Inferior parietal cortex (tissue), 1 donor: Measurements from ENCODE around the gene CLEC16A.

ENCODE experiments used
- DNase-seq: peaks from one replicate; pipeline ENCODE4 v3.0.0-alpha.2; 2016; ENCODE audit errors: extremely low spot score

The CLEC16A gene

GRCh38 chr16:11038777-11039176 lies 94.4 kb downstream of the CLEC16A start:
- no peak for DNase-seq

DNA sequence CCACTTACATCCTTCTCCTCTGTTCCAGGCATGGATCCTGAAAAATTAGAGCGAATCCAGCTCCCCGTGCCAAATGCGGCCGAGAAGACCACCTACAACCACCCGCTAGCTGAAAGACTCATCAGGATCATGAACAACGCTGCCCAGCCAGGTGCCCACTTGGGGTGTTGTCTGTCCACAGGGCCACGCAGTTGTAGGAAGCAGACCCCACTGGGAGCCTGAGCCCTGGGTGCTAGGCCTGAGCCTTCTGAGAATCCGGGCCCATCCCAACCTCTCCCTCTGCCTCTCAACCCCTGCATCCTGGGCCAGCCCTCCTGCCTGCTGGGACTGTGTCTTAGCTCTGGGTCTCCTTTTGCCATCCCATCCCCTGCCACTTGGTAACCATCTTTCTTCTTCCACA lies 95.4 kb downstream of the CLEC16A start:
- no peak for DNase-seq

GRCh38 chr16:11042191-11042590 lies 97.8 kb downstream of the CLEC16A start:
- no peak for DNase-seq

DNA sequence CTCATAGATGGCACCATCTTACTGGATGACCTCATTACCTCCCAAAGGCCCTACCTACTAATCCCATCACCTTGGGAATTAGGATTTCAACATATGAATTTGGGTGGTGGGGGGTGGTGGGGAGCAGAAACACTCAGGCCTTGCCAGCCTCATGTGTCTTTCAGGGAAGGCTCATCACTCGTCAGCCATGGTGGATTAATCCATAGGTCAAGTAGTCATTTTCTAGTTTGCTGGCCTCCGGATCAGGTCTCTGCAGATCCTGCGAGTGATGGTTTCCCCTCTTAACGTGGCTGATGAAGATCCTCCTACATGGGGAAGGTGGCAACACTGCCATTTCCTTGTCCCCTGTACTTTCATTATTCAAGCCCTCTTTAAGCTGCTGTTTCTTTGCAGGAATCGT lies 101.1 kb downstream of the CLEC16A start:
- DNase-seq, result no peak

DNA sequence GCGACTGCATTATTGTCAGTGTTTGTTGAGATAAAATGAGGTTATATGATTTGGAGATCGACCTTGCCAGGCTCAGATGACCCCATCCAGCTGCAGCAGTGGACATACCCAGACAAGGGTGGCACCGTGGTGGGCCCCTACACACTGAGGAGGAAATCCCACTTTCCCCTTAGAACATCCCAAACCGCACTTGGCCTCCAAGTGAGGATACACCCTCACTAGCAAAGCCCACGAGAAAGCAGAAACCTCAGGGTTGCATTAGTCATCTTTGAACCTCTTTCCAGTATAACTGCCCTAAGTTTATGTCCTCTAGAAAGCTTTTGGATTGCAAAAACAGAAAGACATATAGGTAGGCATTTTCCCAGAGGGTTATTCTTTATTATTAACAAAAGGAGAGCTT lies 101.5 kb downstream of the CLEC16A start:
- no peak for DNase-seq

DNA sequence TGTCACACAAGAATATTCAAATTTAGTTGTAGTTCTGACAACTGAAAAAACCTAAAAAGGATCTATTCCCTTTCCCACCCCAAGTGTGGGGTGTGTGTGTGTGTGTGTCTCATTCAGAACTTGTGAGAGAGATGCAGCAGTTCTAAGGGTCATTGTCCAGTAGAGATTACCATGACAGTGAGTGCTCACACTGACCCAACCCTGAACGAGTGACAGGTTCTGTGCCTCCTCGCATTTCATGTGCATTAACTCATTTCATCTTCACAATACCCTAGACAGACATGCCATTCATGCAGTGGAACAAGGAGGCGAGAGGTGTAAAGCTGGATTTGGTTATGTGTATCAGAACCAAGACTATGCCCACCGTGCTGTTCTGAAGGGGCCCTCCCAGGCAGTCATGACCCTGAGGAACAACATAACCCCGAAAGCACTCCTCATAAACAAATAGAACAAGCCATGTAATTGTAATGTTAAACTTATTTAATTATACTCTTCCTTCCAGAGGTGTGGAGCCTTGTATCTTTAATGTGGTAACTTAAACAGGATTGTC lies 102.1 kb downstream of the CLEC16A start:
- DNase-seq, result no peak

DNA sequence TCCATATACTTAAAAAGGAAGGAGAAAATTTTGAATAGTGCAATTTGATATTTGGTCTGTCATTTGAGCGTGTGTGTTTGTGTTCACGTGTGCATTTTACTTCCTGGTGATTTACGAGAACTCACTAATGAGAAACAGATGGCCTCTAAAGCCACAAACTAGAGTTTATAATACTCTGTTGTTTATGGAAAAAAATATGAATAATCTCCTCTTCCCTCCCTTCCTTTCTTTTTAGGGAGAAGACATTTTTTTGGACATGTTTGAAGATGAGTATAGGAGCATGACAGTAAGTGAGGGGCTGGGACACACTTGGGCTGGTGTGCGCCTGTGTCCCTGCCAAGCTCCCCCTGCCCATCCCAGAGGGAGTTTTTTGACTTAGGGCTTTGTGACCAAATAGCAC lies 102.7 kb downstream of the CLEC16A start:
- DNase-seq, result no peak

GRCh38 chr16:11047939-11048800 lies 103.8 kb downstream of the CLEC16A start:
- no peak for DNase-seq

DNA sequence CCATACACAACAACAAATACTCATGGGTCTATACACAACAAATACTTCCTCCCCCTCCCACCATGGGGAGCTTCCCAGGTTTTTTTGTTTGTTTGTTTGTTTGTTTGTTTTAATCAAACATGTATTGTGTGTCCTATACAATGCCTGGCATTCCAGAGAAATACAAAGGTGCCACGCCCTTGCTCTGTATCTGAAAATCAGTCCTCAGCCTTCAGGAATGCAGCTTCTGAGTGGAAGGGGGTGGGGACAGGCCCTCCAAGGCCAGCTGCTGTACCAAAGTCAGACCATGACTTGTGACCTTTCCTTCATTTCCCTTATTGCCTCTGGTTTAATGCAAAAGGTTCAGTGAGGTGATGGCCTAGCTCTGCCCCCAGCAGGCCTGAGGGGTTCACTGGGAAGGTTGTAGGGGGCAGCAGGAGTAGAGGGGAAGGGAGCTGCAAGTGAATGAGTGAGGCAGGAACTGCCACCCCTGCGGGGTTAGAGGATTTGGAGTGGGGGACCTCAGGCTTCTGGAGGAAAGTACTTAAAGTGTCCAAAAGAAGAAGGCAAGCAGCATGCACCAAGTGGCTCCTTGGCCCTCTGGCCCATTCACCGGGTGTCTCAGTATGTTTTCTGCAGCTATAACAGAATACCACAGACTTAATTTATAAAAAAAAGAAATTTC lies 105.2 kb downstream of the CLEC16A start:
- DNase-seq, result no peak

- DNase-seq, result no peak
These were observed 106.2 kb downstream of the CLEC16A start for GRCh38 chr16:11050536-11050935.

DNA sequence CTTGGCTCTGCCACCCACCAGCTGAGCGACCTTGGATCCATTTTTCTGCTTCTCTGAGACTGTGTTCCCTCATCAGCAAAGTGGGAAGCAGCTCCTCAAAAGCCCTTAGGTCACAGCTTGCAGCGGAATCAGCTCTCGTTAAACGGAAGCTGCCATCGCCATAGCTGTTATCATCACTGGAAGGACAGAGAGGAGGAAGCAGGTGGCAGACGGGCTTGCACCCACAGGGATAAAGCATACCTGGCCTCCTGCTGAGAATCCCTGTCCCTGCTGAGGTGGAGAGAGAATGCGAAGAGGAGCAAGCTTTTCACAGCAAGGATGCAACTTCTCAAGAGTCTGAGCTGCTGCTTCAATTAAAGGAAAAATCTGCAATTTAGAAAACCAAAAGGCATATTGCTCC lies 106.6 kb downstream of the CLEC16A start:
- DNase-seq, result no peak

GRCh38 chr16:11051430-11051829 lies 107.1 kb downstream of the CLEC16A start:
- DNase-seq, result no peak

DNA sequence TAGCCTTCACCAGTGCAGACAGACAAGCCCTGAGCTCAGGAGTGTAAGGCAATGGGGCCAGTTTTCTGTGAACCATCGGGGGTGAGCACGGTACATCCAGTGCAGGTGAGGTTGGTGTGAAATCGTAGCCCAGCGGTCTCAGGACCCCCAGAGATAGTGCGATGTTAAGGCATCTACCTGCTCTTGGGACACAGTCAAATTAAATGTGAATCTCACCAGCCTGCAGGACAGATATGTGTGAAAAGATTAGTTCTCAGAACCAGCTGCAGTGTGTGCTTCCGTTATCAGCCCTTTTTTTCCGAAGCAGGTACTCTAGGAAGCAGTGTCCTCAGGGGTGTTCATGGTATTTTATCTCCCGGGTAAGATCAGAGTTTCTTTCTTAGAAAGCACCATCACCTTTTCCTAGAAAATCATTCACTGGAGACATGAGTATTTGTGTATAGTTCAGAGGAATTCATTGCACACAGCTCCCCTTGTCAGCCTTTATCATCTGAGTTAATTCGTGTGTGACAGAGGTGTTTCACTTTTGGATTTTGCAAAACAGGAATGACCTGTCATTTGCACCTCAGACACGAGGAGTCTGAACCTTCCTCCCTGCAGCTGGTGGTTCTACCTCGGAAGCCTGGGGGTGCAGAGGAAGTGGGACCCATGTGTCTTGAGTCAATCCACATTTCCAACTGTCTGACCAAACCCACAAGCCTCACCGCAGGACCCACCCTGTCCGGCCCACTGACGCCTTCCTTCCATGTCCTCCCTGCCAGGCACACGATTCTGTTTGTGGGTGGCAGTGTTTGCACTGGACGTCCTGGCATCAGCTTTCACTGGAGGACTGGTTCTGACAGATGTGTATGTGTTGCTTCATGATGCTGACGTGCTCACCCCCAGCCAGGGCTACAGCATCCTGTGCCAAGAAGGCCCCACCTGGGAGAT lies 107.8 kb downstream of the CLEC16A start:
- no peak for DNase-seq

DNA sequence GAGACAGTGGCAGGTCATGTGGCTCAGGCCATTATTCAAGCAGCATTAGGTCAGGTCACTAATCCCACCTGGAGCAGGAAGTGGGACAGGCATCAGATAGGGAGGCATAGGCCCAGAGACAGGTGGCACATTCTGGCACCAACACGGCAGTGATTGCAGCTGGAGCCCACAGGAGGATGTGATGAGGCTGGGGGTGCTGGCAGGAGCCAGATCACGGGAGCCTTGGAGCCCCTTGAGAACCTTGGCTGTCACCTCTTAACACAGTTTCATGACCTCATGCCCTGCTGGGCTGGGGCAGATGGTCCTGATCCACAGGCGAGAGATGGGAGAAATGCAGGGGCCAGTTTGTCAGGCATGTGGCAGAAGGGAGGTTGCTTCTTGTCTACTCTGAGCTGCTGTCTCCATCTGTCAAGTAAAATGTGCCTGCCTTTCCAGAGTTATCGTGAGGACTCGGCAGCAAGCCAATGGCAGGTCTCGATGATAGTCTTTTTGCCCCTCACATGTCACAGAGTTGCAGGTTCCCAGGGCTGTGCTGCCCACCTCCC lies 109.6 kb downstream of the CLEC16A start:
- no peak for DNase-seq

- no peak for DNase-seq
These were observed 112.0 kb downstream of the CLEC16A start for GRCh38 chr16:11056090-11056992.

- DNase-seq, result peak; percentile 5
These were observed 112.8 kb downstream of the CLEC16A start for GRCh38 chr16:11056993-11057649.

GRCh38 chr16:11057711-11058345 lies 113.5 kb downstream of the CLEC16A start:
- DNase-seq, result no peak

GRCh38 chr16:11058832-11059231 lies 114.5 kb downstream of the CLEC16A start:
- no peak for DNase-seq

DNA sequence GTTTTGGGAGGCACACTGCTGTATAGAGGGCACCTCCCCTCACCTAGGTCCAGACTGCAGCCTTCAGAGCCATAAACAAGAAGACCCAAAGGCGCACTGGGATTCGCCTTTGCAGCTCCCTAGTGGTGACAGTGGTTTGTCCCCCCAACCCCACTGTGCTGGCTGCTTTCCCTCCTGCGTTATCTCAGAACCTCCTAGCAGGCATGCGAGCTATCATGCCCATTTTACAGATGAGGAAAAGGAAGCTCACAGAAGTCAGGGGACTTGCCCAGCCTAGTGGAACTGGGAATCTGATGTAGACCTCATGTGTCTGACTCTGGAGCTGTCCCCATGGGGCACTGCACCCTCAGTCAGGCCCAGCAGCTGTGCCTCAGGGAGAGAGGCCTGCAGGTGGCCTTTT lies 115.2 kb downstream of the CLEC16A start:
- no peak for DNase-seq

GRCh38 chr16:11060364-11060763 lies 116.0 kb downstream of the CLEC16A start:
- DNase-seq, result no peak
